Sigmoid colon (tissue), 7 donors: ENCODE data around the gene ZNF281. TPM values are rescaled to one million over a fixed set of nuclear protein-coding genes. Genes with fewer than 3 reads are reported as not detected.

Source experiments
- DNase-seq: peaks from one replicate; pipeline ENCODE4 v3.0.0-alpha.2; 2019
- H3K27ac ChIP-seq, 4 donors: fragments of 200-600 bp; sonication (generic); one replicate each; pipeline ENCODE4 v1.5.1; 2016 to 2019; ENCODE audit warnings: mild to moderate bottlenecking in 1 of 4
- H3K27me3 ChIP-seq, 3 donors: fragments of 200-600 bp; sonication (generic); one replicate each; pipeline ENCODE4 v1.5.1; 2019; ENCODE audit warnings: mild to moderate bottlenecking in 1 of 3
- H3K36me3 ChIP-seq, 4 donors: fragments of 200-600 bp; sonication (generic); one replicate each; pipeline ENCODE4 v1.5.1; 2016 to 2019
- H3K4me1 ChIP-seq, 4 donors: fragments of 200-600 bp; sonication (generic); one replicate each; pipeline ENCODE4 v1.5.1; 2017 to 2019
- H3K4me3 ChIP-seq, 4 donors: fragments of 200-600 bp; sonication (generic); one replicate each; pipeline ENCODE4 v1.5.1; 2017 to 2019; ENCODE audit warnings: mild to moderate bottlenecking in 2 of 4, moderate library complexity in 1 of 4
- H3K9me3 ChIP-seq, 4 donors: fragments of 200-600 bp in 3 of 4; sonication (generic) in 3 of 4; one replicate each; pipeline versions ENCODE4 v1.5.1 to v1.6.1; 2013 to 2019
- EP300 ChIP-seq, 4 donors: sonication (generic); formaldehyde crosslinking; IDR thresholded peaks; one replicate each; pipeline ENCODE4 v1.6.1; 2017; ENCODE audit warnings: antibody characterized with exemption in 4 of 4
- POLR2A ChIP-seq, 2 donors: fragments of 450-650 bp; IDR thresholded peaks; one replicate each; pipeline ENCODE4 v1.6.1; 2016; ENCODE audit warnings: antibody characterized with exemption in 2 of 2, mild to moderate bottlenecking in 2 of 2, moderate library complexity in 2 of 2
- POLR2AphosphoS5 ChIP-seq, 4 donors: sonication (generic); formaldehyde crosslinking; IDR thresholded peaks; one replicate each; pipeline ENCODE4 v1.6.1; 2017; ENCODE audit warnings: antibody characterized with exemption in 4 of 4
- WGBS, 2 donors: extraction: QIAGEN DNeasy Blood & Tissue Kit; methylation state at CpG; one replicate each; pipeline ENCODE4 v1.1.7; 2013; 5-methylcytosine and 5-hydroxymethylcytosine counted together
- intact Hi-C: fragments of 100-400 bp; cut with DNase I; formaldehyde crosslinking; loops from one replicate; pipeline ENCODE4 v1.15.1; 2023
- polyA plus RNA-seq, 3 donors: library from polyadenylated mRNA; stranded (reverse); fragments of 200-250 nt; gene quantifications; one replicate each; pipeline ENCODE4 v1.2.3, GENCODE V29; 2013
- total RNA-seq, 4 donors: library from RNA; depleted of rRNA; stranded (reverse); fragments of >200 nt; gene quantifications; one replicate each; pipeline ENCODE4 v1.1.0, GENCODE V29; 2016
- TF ChIP-seq, protein P1 (sequence below), 4 experiments: fragments of 450-650 bp in 3 of 4; fragments of 200-600 bp in 1 of 4; IDR thresholded peaks; one replicate each; pipeline ENCODE4 v1.5.1; 2016 to 2019; ENCODE audit warnings: antibody characterized with exemption in 4 of 4, mild to moderate bottlenecking in 3 of 4, moderate library complexity in 2 of 4
- donor health status: healthy with polysubstance abuse.
- donor health status: Bipolar disorder and iron deficiency.
- donor health status: healthy.

ZNF281 gene
- total and polyA plus RNA-seq, 7 donors, result 2.1 to 16.4 (median 13.2) TPM

DNA sequence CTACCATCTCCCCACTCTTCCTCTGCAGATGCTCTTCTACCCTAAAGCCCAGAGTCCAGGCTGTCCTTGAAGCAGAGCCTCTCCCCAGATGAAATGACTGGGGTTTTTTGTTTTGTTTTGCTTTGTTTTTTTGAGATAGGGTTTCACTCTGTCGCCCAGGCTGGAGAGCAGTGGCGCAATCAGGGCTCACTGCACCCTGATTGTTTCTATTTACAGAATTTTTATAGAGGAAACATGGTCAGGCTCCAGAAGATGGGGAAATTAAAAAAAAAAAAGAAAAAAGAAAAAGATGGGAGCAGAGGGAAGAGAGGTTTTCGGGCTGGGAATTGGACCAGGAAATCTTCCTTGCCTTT lies 43.7 kb upstream of the ZNF281 start:
- WGBS, 2 donors, result 62 to 74% methylated on average over 3 of the region's 3 CpGs
- intact Hi-C loops, result no loop called here
- Histone ChIP-seq H3K4me1 (no peaks in the 10 kb centered on the region), H3K27me3 (no peaks in the 10 kb centered on the region), H3K4me3 (no peak overlapping the region), H3K36me3 (no peaks in the 10 kb centered on the region), H3K9me3 (no peaks in the 10 kb centered on the region), H3K27ac (no peak overlapping the region)
- no peak for DNase-seq
- TF ChIP-seq POLR2A (IDR thresholded peaks at IDR 0.05), result no peak
- TF ChIP-seq, protein P1, sequence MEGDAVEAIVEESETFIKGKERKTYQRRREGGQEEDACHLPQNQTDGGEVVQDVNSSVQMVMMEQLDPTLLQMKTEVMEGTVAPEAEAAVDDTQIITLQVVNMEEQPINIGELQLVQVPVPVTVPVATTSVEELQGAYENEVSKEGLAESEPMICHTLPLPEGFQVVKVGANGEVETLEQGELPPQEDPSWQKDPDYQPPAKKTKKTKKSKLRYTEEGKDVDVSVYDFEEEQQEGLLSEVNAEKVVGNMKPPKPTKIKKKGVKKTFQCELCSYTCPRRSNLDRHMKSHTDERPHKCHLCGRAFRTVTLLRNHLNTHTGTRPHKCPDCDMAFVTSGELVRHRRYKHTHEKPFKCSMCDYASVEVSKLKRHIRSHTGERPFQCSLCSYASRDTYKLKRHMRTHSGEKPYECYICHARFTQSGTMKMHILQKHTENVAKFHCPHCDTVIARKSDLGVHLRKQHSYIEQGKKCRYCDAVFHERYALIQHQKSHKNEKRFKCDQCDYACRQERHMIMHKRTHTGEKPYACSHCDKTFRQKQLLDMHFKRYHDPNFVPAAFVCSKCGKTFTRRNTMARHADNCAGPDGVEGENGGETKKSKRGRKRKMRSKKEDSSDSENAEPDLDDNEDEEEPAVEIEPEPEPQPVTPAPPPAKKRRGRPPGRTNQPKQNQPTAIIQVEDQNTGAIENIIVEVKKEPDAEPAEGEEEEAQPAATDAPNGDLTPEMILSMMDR (IDR thresholded peaks at IDR 0.05), result no peak
- no peak for TF ChIP-seq POLR2AphosphoS5 (IDR thresholded peaks at IDR 0.05)

DNA sequence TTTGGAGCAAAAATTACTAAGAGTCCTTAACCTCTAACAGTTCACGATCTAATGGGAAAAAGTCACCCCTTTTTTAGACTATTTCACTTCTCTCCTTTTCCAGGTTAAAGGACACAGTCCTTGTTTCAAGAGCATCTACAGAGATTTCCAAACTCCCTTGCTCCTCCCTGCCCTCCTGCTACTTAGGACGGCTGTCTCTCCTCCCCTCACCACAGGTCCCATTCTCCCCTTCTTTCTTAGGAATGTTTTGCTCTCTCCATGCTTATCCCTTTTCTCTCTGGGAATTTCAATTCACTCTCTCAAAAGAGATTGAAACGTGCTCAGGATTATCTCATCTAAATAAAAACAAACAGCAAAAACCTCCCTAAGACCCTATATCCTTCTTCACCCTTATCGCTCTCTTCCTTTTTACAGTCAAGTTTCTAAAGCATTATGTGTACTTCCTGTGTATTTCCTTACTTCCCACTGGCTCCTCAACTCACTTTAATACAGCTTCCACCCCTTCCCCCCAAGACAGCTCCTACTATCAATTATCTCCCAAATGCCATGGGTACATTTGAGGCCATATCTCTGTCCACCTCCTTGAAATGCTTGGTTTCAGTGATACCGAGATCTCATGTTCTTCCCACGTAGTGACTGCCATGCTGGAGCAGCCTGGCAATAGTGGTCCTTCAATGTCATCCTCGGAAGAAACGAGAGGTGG lies 43.2 kb upstream of the ZNF281 start:
- Histone ChIP-seq H3K27me3 (no peaks in the 10 kb centered on the region), H3K4me1 (no peaks in the 10 kb centered on the region), H3K4me3 (no peak overlapping the region), H3K27ac (no peak overlapping the region), H3K9me3 (no peaks in the 10 kb centered on the region), H3K36me3 (no peaks in the 10 kb centered on the region)
- intact Hi-C loops, result no loop called here
- DNase-seq, result no peak
- WGBS, 2 donors, result 83 to 87% methylated on average over 8 of the region's 8 CpGs
- TF ChIP-seq POLR2AphosphoS5 (IDR thresholded peaks at IDR 0.05) (no peak), POLR2A (IDR thresholded peaks at IDR 0.05) (no peak), EP300 (IDR thresholded peaks at IDR 0.05) (no peak)
- TF ChIP-seq, protein P1 (IDR thresholded peaks at IDR 0.05), result no peak

DNA sequence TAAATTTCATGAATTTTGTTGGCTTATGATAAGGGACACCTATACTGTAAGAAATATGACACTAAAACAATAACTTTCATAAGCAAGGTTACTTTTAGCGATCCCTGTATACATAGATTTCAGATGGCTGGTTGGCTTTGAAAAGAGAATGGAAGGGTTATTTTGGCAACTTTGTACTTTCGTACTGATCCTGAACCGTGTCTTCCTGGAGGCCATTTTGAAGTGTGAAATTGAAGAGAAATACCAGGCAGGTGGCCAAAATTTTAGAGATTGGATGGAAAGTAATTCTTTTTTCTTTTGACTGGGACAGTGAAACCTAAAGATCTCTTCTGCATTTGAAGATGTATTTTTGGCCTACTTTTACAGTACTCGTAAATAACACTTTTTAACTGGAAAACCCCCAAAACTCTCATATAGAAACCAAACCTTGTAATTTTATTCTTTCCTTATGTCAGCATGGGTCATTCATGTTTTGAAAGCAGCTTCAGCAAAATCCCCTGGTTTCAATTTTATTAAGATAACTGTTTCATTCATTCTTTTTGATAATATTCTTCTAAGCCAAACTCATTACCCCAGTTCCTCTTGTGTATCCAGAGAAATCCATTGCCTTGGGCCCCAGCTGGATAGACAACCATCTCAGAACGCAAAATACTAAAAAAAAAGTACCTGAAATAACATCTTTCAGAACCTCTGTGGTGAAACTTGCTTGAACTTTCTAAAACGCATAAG lies 38.4 kb upstream of the ZNF281 start:
- H3K4me1 ChIP-seq, result no peaks in the 10 kb centered on the region
- no peak for DNase-seq
- 80 to 89% methylated on average over 6 of the region's 6 CpGs for WGBS, 2 donors
- H3K27me3 ChIP-seq, result no peaks in the 10 kb centered on the region
- no peak for TF ChIP-seq POLR2AphosphoS5 (IDR thresholded peaks at IDR 0.05)
- no peak for TF ChIP-seq POLR2A (IDR thresholded peaks at IDR 0.05)
- TF ChIP-seq, protein P1 (IDR thresholded peaks at IDR 0.05), result no peak
- TF ChIP-seq EP300 (IDR thresholded peaks at IDR 0.05), result no peak
- H3K36me3 ChIP-seq, result no peaks in the 10 kb centered on the region
- H3K9me3 ChIP-seq, result no peaks in the 10 kb centered on the region
- intact Hi-C loops, result no loop called here
- H3K4me3 ChIP-seq, result no peak overlapping the region
- H3K27ac ChIP-seq, result no peak overlapping the region

DNA sequence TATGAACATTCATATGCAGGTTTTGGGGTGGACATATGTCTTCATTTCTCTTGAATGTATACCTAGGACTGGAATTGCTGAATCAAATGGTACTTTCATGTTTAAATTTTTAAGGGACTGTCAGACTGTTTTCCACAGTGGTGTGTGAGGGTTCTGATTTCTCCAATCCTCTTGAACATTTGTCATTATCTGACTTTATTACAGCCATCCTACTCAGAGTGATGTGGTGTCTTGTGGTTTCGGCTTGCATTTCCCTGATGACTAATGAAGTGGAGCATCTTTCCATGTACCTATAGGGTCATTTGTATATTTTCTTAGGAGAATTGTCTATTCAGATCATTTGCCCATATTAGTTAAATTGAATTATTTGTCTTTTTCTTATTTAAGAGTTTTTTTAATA lies 35.4 kb upstream of the ZNF281 start:
- no peaks in the 10 kb centered on the region for H3K27me3 ChIP-seq
- H3K4me3 ChIP-seq, result no peak overlapping the region
- H3K9me3 ChIP-seq, result no peaks in the 10 kb centered on the region
- WGBS, 2 donors, result 92% methylated on average over 1 of the region's 1 CpG
- H3K36me3 ChIP-seq, result no peaks in the 10 kb centered on the region
- no peaks in the 10 kb centered on the region for H3K4me1 ChIP-seq
- no peak for TF ChIP-seq POLR2A (IDR thresholded peaks at IDR 0.05)
- no peak for TF ChIP-seq EP300 (IDR thresholded peaks at IDR 0.05)
- TF ChIP-seq, protein P1 (IDR thresholded peaks at IDR 0.05), result no peak
- no peak for TF ChIP-seq POLR2AphosphoS5 (IDR thresholded peaks at IDR 0.05)
- no peak for DNase-seq
- intact Hi-C loops, result no loop called here
- H3K27ac ChIP-seq, result no peak overlapping the region
